Retinal pigment epithelial cell (primary cell): Measurements from ENCODE around the gene SRD5A1.
A peak's percentile ranks its signal among the peaks of the same experiment; 100 is the strongest.

Experiments
- DNase-seq: peaks from one replicate; pipeline ENCODE4 v3.0.0-alpha.2; 2010; ENCODE audit warnings: low read depth
- H3K4me3 ChIP-seq: 2 replicates; pipeline ENCODE4 v1.5.1; 2011; ENCODE audit warnings: mild to moderate bottlenecking, low read length, control low read depth, moderate library complexity
- CTCF ChIP-seq: conservative IDR thresholded peaks from 2 replicates; pipeline ENCODE4 v1.5.1; 2011; ENCODE audit warnings: low read depth, low read length, control low read depth, inconsistent platforms

The SRD5A1 gene

GRCh38 chr5:6632888-6633468, at the start of gene SRD5A1, which contains the start of gene NSUN2:
Gene SRD5A1, plus strand, starts transcription at chr5:6633440. Its CDS starts 137 bp downstream, at chr5:6633577.
Gene NSUN2, minus strand, starts transcription at chr5:6633044. Its CDS starts 65 bp downstream, at chr5:6632979.
- H3K4me3 ChIP-seq = peak within 1 kb of the TSS; percentile 92
- TF ChIP-seq CTCF = no peak
- DNase-seq = peak; percentile 54

- no peak for TF ChIP-seq CTCF
- DNase-seq = no peak
- H3K4me3 ChIP-seq = no peak overlapping the region
Observed at GRCh38 chr5:6584101-6584645, 49.1 kb upstream of the SRD5A1 start.

GRCh38 chr5:6584727-6585126, 48.5 kb upstream of the SRD5A1 start:
- no peak overlapping the region for H3K4me3 ChIP-seq
- no peak for DNase-seq
- TF ChIP-seq CTCF = no peak

- no peak overlapping the region for H3K4me3 ChIP-seq
- TF ChIP-seq CTCF = no peak
- no peak for DNase-seq
Observed at GRCh38 chr5:6585168-6585567, 48.1 kb upstream of the SRD5A1 start.

GRCh38 chr5:6585939-6586646, 47.1 kb upstream of the SRD5A1 start:
- DNase-seq = no peak
- TF ChIP-seq CTCF = no peak
- H3K4me3 ChIP-seq = no peak overlapping the region

- TF ChIP-seq CTCF = no peak
- DNase-seq = no peak
- no peak overlapping the region for H3K4me3 ChIP-seq
Observed at GRCh38 chr5:6586647-6587042, 46.6 kb upstream of the SRD5A1 start.

- no peak overlapping the region for H3K4me3 ChIP-seq
- TF ChIP-seq CTCF = no peak
- no peak for DNase-seq
Observed at GRCh38 chr5:6587171-6587570, 46.1 kb upstream of the SRD5A1 start.
